H9 (cell line): ENCODE measurements around the gene KRTAP10-3. TPM values are rescaled to one million over a fixed set of nuclear protein-coding genes. Genes with fewer than 3 reads are reported as not detected.

Experiments
- DNase-seq: peaks from one replicate; pipeline ENCODE4 v3.0.0-alpha.2; 2017
- H2AFZ ChIP-seq: one replicate; pipeline ENCODE4 v1.6.1; 2013; ENCODE audit warnings: mild to moderate bottlenecking, low read length, control low read depth, moderate library complexity
- H2AK5ac ChIP-seq: 2 replicates; pipeline ENCODE4 v1.6.1; 2013; ENCODE audit warnings: low read length, control low read depth, mixed read lengths; ENCODE audit not compliant: insufficient read length
- H2BK120ac ChIP-seq: one replicate; pipeline ENCODE4 v1.6.1; 2013; ENCODE audit warnings: low read depth, mild to moderate bottlenecking, low read length, control low read depth, inconsistent platforms; ENCODE audit not compliant: poor library complexity, severe bottlenecking
- H2BK12ac ChIP-seq: 2 replicates; pipeline ENCODE4 v1.6.1; 2013; ENCODE audit warnings: low read length, control low read depth, mixed read lengths, low read depth; ENCODE audit not compliant: insufficient read length
- H2BK15ac ChIP-seq: 2 replicates; pipeline ENCODE4 v1.6.1; 2013; ENCODE audit warnings: low read depth, low read length, control low read depth
- H2BK20ac ChIP-seq: one replicate; pipeline ENCODE4 v1.6.1; 2013; ENCODE audit warnings: low read depth, mild to moderate bottlenecking, low read length, control low read depth, inconsistent platforms; ENCODE audit not compliant: poor library complexity, severe bottlenecking
- H2BK5ac ChIP-seq: 2 replicates; pipeline ENCODE4 v1.6.1; 2013; ENCODE audit warnings: low read length, control low read depth, mixed read lengths; ENCODE audit not compliant: insufficient read length
- H3K14ac ChIP-seq: 2 replicates; pipeline ENCODE4 v1.6.1; 2013; ENCODE audit warnings: low read length, control low read depth; ENCODE audit not compliant: insufficient read depth
- H3K18ac ChIP-seq: 2 replicates; pipeline ENCODE4 v1.6.1; 2013; ENCODE audit warnings: low read depth, mild to moderate bottlenecking, mixed read lengths, low read length, control low read depth; ENCODE audit not compliant: insufficient read length
- H3K23ac ChIP-seq: 2 replicates; pipeline ENCODE4 v1.6.1; 2013; ENCODE audit warnings: low read length, control low read depth, mixed read lengths, low read depth; ENCODE audit not compliant: insufficient read length
- H3K23me2 ChIP-seq: 2 replicates; pipeline ENCODE4 v1.6.1; 2013; ENCODE audit warnings: low read depth, mild to moderate bottlenecking, mixed read lengths, low read length, control low read depth; ENCODE audit not compliant: insufficient read length, poor library complexity, severe bottlenecking
- H3K27ac ChIP-seq: 2 replicates; pipeline ENCODE4 v1.5.1; 2013; ENCODE audit warnings: low read length, control low read depth, mixed read lengths, low read depth; ENCODE audit not compliant: insufficient read length
- H3K27me3 ChIP-seq: 2 replicates; pipeline ENCODE4 v1.6.1; 2013; ENCODE audit warnings: low read length, control low read depth, inconsistent platforms; ENCODE audit not compliant: insufficient read depth
- H3K4ac ChIP-seq: 2 replicates; pipeline ENCODE4 v1.6.1; 2013; ENCODE audit warnings: low read depth, mild to moderate bottlenecking, control low read depth, inconsistent platforms, low read length, moderate library complexity
- H3K4me1 ChIP-seq: 2 replicates; pipeline ENCODE4 v1.6.1; 2013; ENCODE audit warnings: low read length, control low read depth, inconsistent platforms; ENCODE audit not compliant: insufficient read depth
- H3K4me2 ChIP-seq: 2 replicates; pipeline ENCODE4 v1.6.1; 2013; ENCODE audit warnings: low read length, control low read depth, mixed read lengths; ENCODE audit not compliant: insufficient read length, insufficient read depth
- H3K56ac ChIP-seq: 2 replicates; pipeline ENCODE4 v1.6.1; 2013; ENCODE audit warnings: low read depth, mild to moderate bottlenecking, mixed read lengths, low read length, control low read depth; ENCODE audit not compliant: insufficient read length
- H3K79me1 ChIP-seq: 2 replicates; pipeline ENCODE4 v1.6.1; 2013; ENCODE audit warnings: low read depth, mild to moderate bottlenecking, moderate library complexity, low read length, control low read depth, inconsistent platforms; ENCODE audit not compliant: insufficient read depth, poor library complexity, severe bottlenecking
- H3K79me2 ChIP-seq: 2 replicates; pipeline ENCODE4 v1.6.1; 2013; ENCODE audit warnings: low read length, control low read depth, inconsistent platforms; ENCODE audit not compliant: insufficient read depth
- H3K9ac ChIP-seq: 2 replicates; pipeline ENCODE4 v1.6.1; 2013; ENCODE audit warnings: low read length, control low read depth, mixed read lengths; ENCODE audit not compliant: insufficient read length; ENCODE audit errors: extremely low read depth
- H3K9me3 ChIP-seq: one replicate; pipeline ENCODE4 v1.6.1; 2013; ENCODE audit warnings: low read depth, low read length, inconsistent platforms; ENCODE audit not compliant: control insufficient read depth
- H3T11ph ChIP-seq: one replicate; pipeline ENCODE4 v1.6.1; 2013; ENCODE audit warnings: mild to moderate bottlenecking, low read length, control low read depth, inconsistent platforms
- H4K20me1 ChIP-seq: one replicate; pipeline ENCODE4 v1.6.1; 2013; ENCODE audit not compliant: control insufficient read depth, insufficient read length, insufficient read depth
- H4K5ac ChIP-seq: 2 replicates; pipeline ENCODE4 v1.6.1; 2013; ENCODE audit warnings: low read depth, mild to moderate bottlenecking, mixed read lengths, low read length, control low read depth; ENCODE audit not compliant: insufficient read length
- H4K8ac ChIP-seq: replicated peaks from 2 replicates; pipeline ENCODE4 v1.6.1; 2013; ENCODE audit warnings: low read length, control low read depth, mixed read lengths, low read depth; ENCODE audit not compliant: insufficient read length
- H4K91ac ChIP-seq: 2 replicates; pipeline ENCODE4 v1.6.1; 2013; ENCODE audit warnings: low read depth, mild to moderate bottlenecking, moderate library complexity, mixed read lengths, low read length, control low read depth; ENCODE audit not compliant: insufficient read length
- H3K27ac Mint-ChIP-seq, 3 experiments: 2 replicates in 2 of 3; 3 replicates in 1 of 3; pipeline ENCODE4 v1.8.0; 2020 to 2021; ENCODE audit warnings: mixed read lengths in 3 of 3, mild to moderate bottlenecking in 1 of 3, moderate library complexity in 1 of 3
- H3K27me3 Mint-ChIP-seq: 2 replicates; pipeline ENCODE4 v1.8.0; 2021; ENCODE audit warnings: low read depth, mild to moderate bottlenecking, moderate library complexity, mixed read lengths
- H3K36me3 Mint-ChIP-seq, 3 experiments: 2 replicates in 2 of 3; 3 replicates in 1 of 3; pipeline ENCODE4 v1.8.0; 2020 to 2021; ENCODE audit warnings: low read depth in 3 of 3, mixed read lengths in 3 of 3; ENCODE audit not compliant: insufficient read depth in 1 of 3
- H3K4me1 Mint-ChIP-seq, 2 experiments: 2 replicates each; pipeline ENCODE4 v1.8.0; 2020; ENCODE audit warnings: mixed read lengths in 2 of 2
- H3K4me3 Mint-ChIP-seq, 2 experiments: 2 replicates in 1 of 2; 3 replicates in 1 of 2; pipeline ENCODE4 v1.8.0; 2020 to 2021; ENCODE audit warnings: mild to moderate bottlenecking in 2 of 2, mixed read lengths in 2 of 2, moderate library complexity in 1 of 2
- H3K9me3 Mint-ChIP-seq, 2 experiments: 2 replicates in 1 of 2; 3 replicates in 1 of 2; pipeline ENCODE4 v1.8.0; 2020; ENCODE audit warnings: mild to moderate bottlenecking in 2 of 2, mixed read lengths in 2 of 2, moderate library complexity in 1 of 2
- WGBS: extraction: QIAGEN DNeasy Blood & Tissue Kit; methylation state at CpG from one replicate; pipeline ENCODE4 v1.1.7; 2013; ENCODE audit warnings: missing lambda C conversion rate, low lambda C conversion rate, mixed read lengths; ENCODE audit not compliant: insufficient read length; ENCODE audit errors: extremely low coverage; 5-methylcytosine and 5-hydroxymethylcytosine counted together
- long read RNA-seq: library from polyadenylated mRNA; unstranded; transcript quantifications from one replicate; pipeline ENCODE4 v2.0.0, GENCODE V29; 2020
- total RNA-seq: library from RNA; stranded (reverse); gene quantifications from 2 replicates; pipeline ENCODE4 v1.2.1, GENCODE V29; 2021
- TF ChIP-seq, protein P1 (sequence below): fragments of 200-600 bp; sonication (generic); conservative IDR thresholded peaks from 3 replicates; pipeline ENCODE4 v1.8.0; 2021; ENCODE audit warnings: antibody characterized with exemption, mild to moderate bottlenecking

Gene KRTAP10-3, protein sequence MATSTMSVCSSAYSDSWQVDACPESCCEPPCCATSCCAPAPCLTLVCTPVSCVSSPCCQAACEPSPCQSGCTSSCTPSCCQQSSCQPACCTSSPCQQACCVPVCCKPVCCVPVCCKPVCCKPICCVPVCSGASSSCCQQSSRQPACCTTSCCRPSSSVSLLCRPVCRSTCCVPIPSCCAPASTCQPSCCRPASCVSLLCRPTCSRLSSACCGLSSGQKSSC
- not detected in 2 replicates for total RNA-seq
- long read RNA-seq, result 0 reads

GRCh38 chr21:44558695-44559094 is at the start of gene KRTAP10-3:
Gene KRTAP10-3 (minus strand): TSS chr21:44558795. CDS start chr21:44558715, 80 bp downstream.
- TF ChIP-seq, protein P1, sequence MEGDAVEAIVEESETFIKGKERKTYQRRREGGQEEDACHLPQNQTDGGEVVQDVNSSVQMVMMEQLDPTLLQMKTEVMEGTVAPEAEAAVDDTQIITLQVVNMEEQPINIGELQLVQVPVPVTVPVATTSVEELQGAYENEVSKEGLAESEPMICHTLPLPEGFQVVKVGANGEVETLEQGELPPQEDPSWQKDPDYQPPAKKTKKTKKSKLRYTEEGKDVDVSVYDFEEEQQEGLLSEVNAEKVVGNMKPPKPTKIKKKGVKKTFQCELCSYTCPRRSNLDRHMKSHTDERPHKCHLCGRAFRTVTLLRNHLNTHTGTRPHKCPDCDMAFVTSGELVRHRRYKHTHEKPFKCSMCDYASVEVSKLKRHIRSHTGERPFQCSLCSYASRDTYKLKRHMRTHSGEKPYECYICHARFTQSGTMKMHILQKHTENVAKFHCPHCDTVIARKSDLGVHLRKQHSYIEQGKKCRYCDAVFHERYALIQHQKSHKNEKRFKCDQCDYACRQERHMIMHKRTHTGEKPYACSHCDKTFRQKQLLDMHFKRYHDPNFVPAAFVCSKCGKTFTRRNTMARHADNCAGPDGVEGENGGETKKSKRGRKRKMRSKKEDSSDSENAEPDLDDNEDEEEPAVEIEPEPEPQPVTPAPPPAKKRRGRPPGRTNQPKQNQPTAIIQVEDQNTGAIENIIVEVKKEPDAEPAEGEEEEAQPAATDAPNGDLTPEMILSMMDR, result no peak
- Histone ChIP-seq H3K14ac (no peak within 1 kb of the TSS; the same call in 1 of the 2 replicates), H3K79me2 (no peaks in the 10 kb centered on the region), H4K8ac (no peak within 1 kb of the TSS), H3K4me1 (no peaks in the 10 kb centered on the region), H2BK120ac (no peak within 1 kb of the TSS), H3K9ac (no peak within 1 kb of the TSS), H3K23me2 (no peaks in the 10 kb centered on the region), H3K23ac (no peak within 1 kb of the TSS), H2BK12ac (no peak within 1 kb of the TSS), H2AK5ac (no peak within 1 kb of the TSS), H3K27me3 (no peaks in the 10 kb centered on the region), H3K79me1 (no peaks in the 10 kb centered on the region), H3K18ac (no peak within 1 kb of the TSS), H3K9me3 (no peaks in the 10 kb centered on the region), H3T11ph (no peak within 1 kb of the TSS), H3K4ac (no peak within 1 kb of the TSS), H3K27ac (no peak within 1 kb of the TSS), H4K20me1 (no peaks in the 10 kb centered on the region), H2BK15ac (no peak within 1 kb of the TSS), H2AFZ (no peak within 1 kb of the TSS), H2BK5ac (no peak within 1 kb of the TSS), H2BK20ac (no peak within 1 kb of the TSS), H3K4me2 (no peak within 1 kb of the TSS), H4K91ac (no peak within 1 kb of the TSS), H4K5ac (no peak within 1 kb of the TSS), H3K56ac (no peak within 1 kb of the TSS)
- no peak for DNase-seq
- no peak within 1 kb of the TSS for H3K4me3 Mint-ChIP-seq
- H3K27ac Mint-ChIP-seq, result peak within 1 kb of the TSS in 2 of 3 experiments; percentile 71 to 85; a peak in 4 of 7 replicates
- H3K27me3 Mint-ChIP-seq, result peaks cover 9% of the 10 kb centered on the region
- no CpG with 5 or more reads among the region's 5 CpGs for WGBS
- peaks cover 11 to 13% of the 10 kb centered on the region in 2 experiments; a peak in 3 of 4 replicates for H3K4me1 Mint-ChIP-seq
- no peaks in the 10 kb centered on the region for H3K36me3 Mint-ChIP-seq
- H3K9me3 Mint-ChIP-seq, result no peaks in the 10 kb centered on the region
